GM12865 (cell line): ENCODE measurements around the gene ERBB2.

Experiments
- DNase-seq: peaks from one replicate; pipeline ENCODE4 v3.0.0; 2010; ENCODE audit warnings: low read depth
- H3K4me3 ChIP-seq: 2 replicates; pipeline ENCODE4 v1.5.1; 2011; ENCODE audit warnings: mild to moderate bottlenecking, low read depth, low read length, control low read depth
- TF ChIP-seq, protein P1 (sequence below): IDR thresholded peaks from 2 replicates; pipeline ENCODE4 v1.5.1; 2011; ENCODE audit warnings: low read length, control low read depth, low read depth, inconsistent platforms; ENCODE audit not compliant: insufficient read depth; ENCODE audit errors: missing control alignments

The ERBB2 gene

DNA sequence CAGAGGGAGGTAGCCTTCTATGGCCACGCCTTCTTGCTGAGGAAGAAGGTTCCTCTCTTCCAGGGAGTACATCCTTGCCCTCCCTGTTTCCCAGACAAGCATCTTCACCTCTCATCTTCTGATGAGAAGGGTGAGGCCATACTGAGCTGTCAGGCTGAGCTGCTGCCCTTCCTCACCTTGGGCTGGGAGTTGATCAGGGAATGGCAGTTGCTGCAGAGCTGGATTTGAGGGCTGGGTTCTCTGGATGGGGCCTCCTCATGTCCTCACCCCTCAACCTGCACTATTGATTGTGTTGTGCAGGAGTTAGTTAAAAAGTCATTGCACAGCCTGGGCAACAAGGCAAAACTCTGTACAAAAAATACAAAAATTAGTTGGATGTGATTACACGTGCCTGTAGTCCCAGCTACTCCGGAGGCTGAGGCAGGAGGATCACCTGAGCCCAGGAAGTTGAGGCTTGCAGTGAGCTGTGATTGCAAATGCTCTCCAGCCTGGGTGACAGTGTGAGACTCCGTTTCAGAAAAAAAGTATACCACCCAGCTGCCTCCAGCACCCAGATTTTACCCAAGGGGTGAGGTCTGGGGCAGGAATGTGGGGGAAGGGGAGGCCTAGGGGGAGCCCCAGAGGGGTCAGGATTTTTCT lies 2.0 kb downstream of the ERBB2 start:
- DNase-seq: no peak
- TF ChIP-seq, protein P1, sequence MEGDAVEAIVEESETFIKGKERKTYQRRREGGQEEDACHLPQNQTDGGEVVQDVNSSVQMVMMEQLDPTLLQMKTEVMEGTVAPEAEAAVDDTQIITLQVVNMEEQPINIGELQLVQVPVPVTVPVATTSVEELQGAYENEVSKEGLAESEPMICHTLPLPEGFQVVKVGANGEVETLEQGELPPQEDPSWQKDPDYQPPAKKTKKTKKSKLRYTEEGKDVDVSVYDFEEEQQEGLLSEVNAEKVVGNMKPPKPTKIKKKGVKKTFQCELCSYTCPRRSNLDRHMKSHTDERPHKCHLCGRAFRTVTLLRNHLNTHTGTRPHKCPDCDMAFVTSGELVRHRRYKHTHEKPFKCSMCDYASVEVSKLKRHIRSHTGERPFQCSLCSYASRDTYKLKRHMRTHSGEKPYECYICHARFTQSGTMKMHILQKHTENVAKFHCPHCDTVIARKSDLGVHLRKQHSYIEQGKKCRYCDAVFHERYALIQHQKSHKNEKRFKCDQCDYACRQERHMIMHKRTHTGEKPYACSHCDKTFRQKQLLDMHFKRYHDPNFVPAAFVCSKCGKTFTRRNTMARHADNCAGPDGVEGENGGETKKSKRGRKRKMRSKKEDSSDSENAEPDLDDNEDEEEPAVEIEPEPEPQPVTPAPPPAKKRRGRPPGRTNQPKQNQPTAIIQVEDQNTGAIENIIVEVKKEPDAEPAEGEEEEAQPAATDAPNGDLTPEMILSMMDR: no peak
- no peak overlapping the region for H3K4me3 ChIP-seq

DNA sequence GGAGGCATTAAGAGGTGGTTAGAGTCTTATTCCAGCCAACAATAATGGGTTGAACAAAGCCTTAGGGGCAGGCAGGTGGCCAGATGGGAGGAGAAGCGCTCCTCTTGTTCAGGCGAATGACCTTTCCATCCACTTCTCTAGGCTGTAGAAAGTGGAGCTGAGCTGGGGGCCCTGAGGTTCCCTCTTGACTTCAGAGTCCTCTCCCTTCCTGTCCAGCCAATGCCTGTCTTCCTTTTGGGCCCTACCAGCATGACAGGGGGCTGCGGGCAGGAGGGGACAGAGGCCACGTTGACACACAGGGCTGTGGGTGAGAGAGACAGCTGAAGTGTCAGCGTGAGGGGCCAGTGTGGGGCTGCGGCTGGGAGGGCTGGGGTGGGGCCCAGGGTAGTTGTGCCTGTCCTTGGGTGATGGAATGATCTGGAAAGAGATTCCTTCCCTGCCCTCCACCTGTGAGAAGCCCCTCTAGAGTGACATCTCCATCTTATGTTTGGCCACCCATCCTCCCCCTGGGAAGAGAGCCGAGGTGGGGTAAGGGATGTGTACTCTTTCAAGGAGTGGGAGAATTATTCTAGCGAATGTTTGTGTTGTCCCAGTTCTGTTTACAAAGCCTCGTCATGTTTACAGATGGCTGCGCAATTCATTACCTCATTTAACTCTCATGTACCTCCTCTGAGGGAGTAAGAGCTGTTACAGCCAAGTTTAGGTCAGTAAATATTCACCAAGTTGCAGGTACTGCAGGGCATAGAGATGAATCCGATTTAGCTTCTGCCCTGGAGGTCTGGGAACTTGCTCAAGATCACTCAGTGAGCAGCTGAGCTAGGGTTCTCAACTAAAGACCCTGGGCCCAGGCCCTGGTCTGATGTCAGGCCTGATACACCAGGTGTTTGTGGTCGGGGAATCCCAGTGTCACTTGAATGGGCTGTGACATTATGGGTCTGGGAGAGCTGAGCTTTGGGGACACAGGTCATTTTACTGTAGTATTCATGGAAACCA lies 3.3 kb downstream of the ERBB2 start:
- DNase-seq: peak; percentile 62
- TF ChIP-seq, protein P1: no peak
- no peak overlapping the region for H3K4me3 ChIP-seq

DNA sequence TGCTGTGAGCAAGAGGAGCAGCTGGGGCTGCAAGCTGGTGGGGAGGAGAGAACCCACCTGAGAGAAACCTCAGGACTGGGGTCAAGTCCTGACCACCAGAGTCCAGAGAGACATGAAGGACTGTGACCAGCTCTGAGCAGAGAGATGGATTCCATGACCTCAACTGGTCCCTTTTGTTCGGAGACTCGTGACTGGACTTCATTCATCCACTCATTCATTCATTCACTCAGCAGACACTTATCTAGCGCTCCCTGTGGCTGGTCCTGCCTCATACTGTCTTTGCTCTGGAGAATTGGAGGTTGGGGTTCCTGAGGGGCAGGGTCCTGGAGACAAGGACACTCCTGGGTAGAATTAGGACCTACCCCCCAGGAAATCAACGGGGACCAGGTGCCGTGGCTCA lies 4.0 kb downstream of the ERBB2 start:
- DNase-seq: no peak
- H3K4me3 ChIP-seq: no peak overlapping the region
- TF ChIP-seq, protein P1: no peak

DNA sequence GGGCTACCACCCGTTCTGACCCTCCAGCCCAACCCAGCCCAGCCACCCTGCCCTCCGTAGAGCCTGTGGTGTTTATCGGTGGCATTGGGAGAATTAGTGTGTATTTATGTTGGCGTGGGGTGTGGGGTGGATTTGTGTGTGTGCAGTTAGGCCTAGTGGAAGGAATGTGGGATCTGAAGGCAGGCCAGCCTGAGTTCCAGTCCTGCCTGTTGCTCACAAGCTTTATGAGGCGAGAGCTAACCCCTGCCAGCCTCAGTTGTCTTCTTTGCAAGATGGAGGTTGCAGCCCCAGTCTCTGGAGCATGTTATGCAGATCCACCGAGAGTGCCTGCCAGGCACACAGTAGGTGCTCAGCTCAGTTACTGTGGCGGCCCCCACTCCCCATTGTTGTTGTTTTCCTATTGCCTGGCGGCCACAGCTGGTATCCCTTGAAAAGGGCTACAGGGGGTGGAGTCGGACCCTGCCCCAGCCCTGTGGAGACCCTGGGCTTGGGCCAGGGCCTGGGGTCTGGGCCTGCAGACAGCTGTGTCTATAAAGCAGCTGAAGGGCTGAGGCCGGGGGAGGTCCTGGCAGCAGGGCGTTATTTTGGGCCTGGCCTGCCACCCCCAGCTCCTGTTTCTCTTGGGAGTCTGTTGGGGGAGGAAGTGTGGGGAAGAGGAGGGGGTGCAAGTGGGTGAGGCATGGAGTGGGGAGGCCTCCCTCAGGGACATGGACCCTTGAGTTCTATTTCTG lies 5.1 kb downstream of the ERBB2 start:
- TF ChIP-seq, protein P1: no peak
- no peak for DNase-seq
- no peak overlapping the region for H3K4me3 ChIP-seq

DNA sequence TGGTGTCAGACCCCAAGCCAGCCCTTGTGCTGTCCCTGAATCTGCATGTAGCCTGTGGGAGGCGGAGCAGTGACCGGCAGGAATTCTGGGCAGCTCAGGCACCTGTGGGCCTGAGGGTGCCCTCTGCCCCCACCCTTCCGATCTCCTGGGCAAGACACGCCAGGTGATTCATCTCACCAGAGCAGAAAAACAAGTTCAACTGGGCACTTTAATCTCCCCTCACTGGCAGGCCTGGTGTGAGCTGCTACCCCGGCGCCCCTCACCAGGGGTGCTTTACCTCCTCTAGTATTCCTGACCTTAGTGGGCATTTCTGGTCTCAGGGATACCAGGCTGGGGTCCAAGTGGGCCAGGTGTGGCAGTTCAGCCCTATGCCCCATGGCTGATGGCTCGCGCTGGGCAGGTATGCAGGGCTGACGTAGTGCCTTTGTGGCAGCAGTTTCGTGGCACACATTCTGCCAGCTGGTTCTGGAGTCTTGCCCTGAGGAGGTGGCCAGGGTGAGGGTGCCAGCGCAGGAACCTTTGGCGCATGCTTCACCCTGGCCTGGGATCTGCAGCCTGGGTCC lies 6.0 kb downstream of the ERBB2 start:
- H3K4me3 ChIP-seq: no peak overlapping the region
- no peak for DNase-seq
- TF ChIP-seq, protein P1: no peak

DNA sequence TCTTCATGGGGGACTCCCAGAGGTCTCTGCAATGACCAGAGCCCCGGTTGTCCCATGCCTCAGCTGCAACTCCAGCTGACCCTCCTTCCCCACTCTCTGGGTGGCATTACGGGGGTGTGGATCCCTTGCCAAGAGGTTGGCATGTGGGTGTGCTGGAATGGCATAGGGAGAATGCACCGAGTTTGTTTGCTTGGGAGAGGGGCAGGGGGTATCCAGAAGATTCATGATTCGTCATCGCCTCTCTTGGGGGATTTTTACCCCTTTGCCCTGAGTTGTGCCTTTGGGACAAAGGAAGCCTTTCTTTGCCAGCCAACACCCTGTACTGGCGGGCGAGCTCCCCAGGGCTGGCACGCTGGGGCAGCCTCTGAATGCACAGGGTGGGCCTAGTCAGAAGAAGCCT lies 6.5 kb downstream of the ERBB2 start:
- no peak overlapping the region for H3K4me3 ChIP-seq
- no peak for DNase-seq
- TF ChIP-seq, protein P1: no peak
